Neural progenitor cell (in vitro differentiated cells): ENCODE data around the gene REV3L. TPM values are rescaled to one million over a fixed set of nuclear protein-coding genes. Genes with fewer than 3 reads are reported as not detected.
"Not testable (repeated sequence)": the region's sequence is repeated elsewhere in the genome, so short reads cannot be mapped to it uniquely, and the experiment has no call there.

Experiments used
- DNase-seq: peaks from one replicate; pipeline ENCODE4 v3.0.0-alpha.2; 2016; ENCODE audit warnings: low spot score
- H2AFZ ChIP-seq: fragments of 200-600 bp; sonication (generic); replicated peaks from 2 replicates; pipeline ENCODE4 v1.6.1; 2016; ENCODE audit warnings: antibody characterized with exemption
- H3F3A ChIP-seq: fragments of 200-600 bp; sonication (generic); 2 replicates; pipeline ENCODE4 v1.6.1; 2016; ENCODE audit warnings: antibody characterized with exemption, low read depth
- H3K27ac ChIP-seq: fragments of 200-600 bp; sonication (generic); 2 replicates; pipeline ENCODE4 v1.5.1; 2016; ENCODE audit warnings: mild to moderate bottlenecking
- H3K27me3 ChIP-seq: fragments of 200-600 bp; sonication (generic); 2 replicates; pipeline ENCODE4 v1.6.1; 2016; ENCODE audit warnings: mild to moderate bottlenecking, moderate library complexity
- H3K36me3 ChIP-seq: fragments of 200-600 bp; sonication (generic); 2 replicates; pipeline ENCODE4 v1.5.1; 2016
- H3K4me1 ChIP-seq: fragments of 200-600 bp; sonication (generic); 2 replicates; pipeline ENCODE4 v1.6.1; 2016; ENCODE audit warnings: mixed run types
- H3K4me2 ChIP-seq: fragments of 200-600 bp; sonication (generic); 2 replicates; pipeline ENCODE4 v1.6.1; 2016
- H3K4me3 ChIP-seq: fragments of 200-600 bp; sonication (generic); 2 replicates; pipeline ENCODE4 v1.5.1; 2016
- H3K79me2 ChIP-seq: fragments of 200-600 bp; sonication (generic); 2 replicates; pipeline ENCODE4 v1.6.1; 2016; ENCODE audit warnings: low read depth
- H3K9ac ChIP-seq: fragments of 200-600 bp; sonication (generic); 2 replicates; pipeline ENCODE4 v1.6.1; 2016
- H3K9me3 ChIP-seq: fragments of 200-600 bp; sonication (generic); 2 replicates; pipeline ENCODE4 v1.5.1; 2016; ENCODE audit warnings: low read depth
- H4K20me1 ChIP-seq: fragments of 200-600 bp; sonication (generic); 2 replicates; pipeline ENCODE4 v1.6.1; 2016; ENCODE audit warnings: low read depth
- H3K27ac Mint-ChIP-seq: 3 replicates; pipeline ENCODE4 v1.8.0; 2021; ENCODE audit warnings: mixed read lengths
- H3K27me3 Mint-ChIP-seq: 2 replicates; pipeline ENCODE4 v1.8.0; 2022; ENCODE audit warnings: low read depth, mild to moderate bottlenecking, inconsistent platforms, moderate library complexity, mixed read lengths; ENCODE audit not compliant: insufficient read depth
- H3K36me3 Mint-ChIP-seq: 3 replicates; pipeline ENCODE4 v1.8.0; 2021; ENCODE audit warnings: mixed read lengths
- H3K4me1 Mint-ChIP-seq: 3 replicates; pipeline ENCODE4 v1.8.0; 2021; ENCODE audit warnings: mixed read lengths
- H3K4me3 Mint-ChIP-seq: 3 replicates; pipeline ENCODE4 v1.8.0; 2021; ENCODE audit warnings: mild to moderate bottlenecking, moderate library complexity, mixed read lengths
- H3K9me3 Mint-ChIP-seq: 3 replicates; pipeline ENCODE4 v1.8.0; 2020; ENCODE audit warnings: mixed read lengths
- EZH2 ChIP-seq: fragments of 200-600 bp; sonication (generic); IDR thresholded peaks from 2 replicates; pipeline ENCODE4 v1.6.1; 2017; ENCODE audit warnings: antibody characterized with exemption, mild to moderate bottlenecking, moderate library complexity
- EZH2phosphoT487 ChIP-seq: fragments of 200-600 bp; sonication (generic); IDR thresholded peaks from 2 replicates; pipeline ENCODE4 v1.6.1; 2017; ENCODE audit warnings: antibody characterized with exemption
- total RNA-seq: library from RNA; depleted of rRNA; stranded (reverse); fragments of >200 nt; gene quantifications from 2 replicates; pipeline ENCODE4 v1.2.3, GENCODE V29; 2015; ENCODE audit warnings: low replicate concordance
- TF ChIP-seq, protein P1 (sequence below): fragments of 200-600 bp; sonication (generic); IDR thresholded peaks from 2 replicates; pipeline ENCODE4 v1.5.1; 2017; ENCODE audit warnings: antibody characterized with exemption, mild to moderate bottlenecking

The REV3L gene
- total RNA-seq, 1 donor from 2014 or later: 23.5 TPM

DNA sequence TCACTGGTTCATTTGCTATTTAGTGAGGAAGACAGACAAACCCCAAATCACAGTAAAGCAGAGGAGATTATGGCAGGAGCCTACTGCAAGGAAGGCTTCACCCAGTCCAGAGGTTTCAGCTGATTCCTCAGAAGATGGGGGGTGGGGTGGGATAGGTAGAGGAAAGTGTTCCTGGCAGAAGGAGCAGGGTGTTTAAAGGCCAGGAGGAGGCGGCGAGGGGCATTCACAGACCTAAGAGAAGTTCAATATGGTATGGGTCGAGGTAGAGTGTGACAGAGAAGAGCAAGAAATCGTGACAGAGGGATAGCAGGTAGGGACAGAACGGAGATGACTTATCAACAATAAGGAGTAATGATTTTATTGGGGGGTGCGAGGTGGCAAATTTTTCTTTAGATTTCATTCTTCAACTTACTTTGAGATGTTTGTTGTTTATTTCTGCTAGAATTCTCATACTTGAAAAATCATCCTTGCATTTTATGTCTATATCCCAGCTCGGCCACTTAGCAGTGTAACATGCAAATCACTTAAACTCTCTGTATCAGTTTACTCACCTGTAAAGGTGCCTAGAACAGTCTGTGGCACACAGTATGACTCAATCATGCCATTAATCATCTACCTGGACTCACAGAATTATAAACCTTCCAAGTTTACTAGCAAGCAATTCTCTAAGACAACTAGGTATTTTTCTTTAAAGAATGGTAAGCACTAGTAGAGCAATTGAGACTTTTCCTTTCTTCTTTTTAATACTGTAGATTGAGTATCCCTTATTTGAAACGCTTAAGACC is 176.7 kb downstream of the REV3L start:
- Histone ChIP-seq H3K79me2 (no peaks in the 10 kb centered on the region), H3K36me3 (peaks cover 6% of the 10 kb centered on the region), H3F3A (no peaks in the 10 kb centered on the region), H3K9me3 (no peaks in the 10 kb centered on the region), H3K4me3 (no peak overlapping the region), H2AFZ (no peak overlapping the region), H3K27ac (no peak overlapping the region), H4K20me1 (no peaks in the 10 kb centered on the region), H3K27me3 (no peaks in the 10 kb centered on the region), H3K4me2 (no peak overlapping the region), H3K4me1 (no peaks in the 10 kb centered on the region), H3K9ac (no peak overlapping the region)
- no peak overlapping the region for H3K4me3 Mint-ChIP-seq
- H3K27me3 Mint-ChIP-seq: no peaks in the 10 kb centered on the region
- no peak for DNase-seq
- H3K4me1 Mint-ChIP-seq: no peaks in the 10 kb centered on the region
- H3K36me3 Mint-ChIP-seq: peaks cover 42% of the 10 kb centered on the region
- TF ChIP-seq EZH2 (no peak), EZH2phosphoT487 (no peak)
- TF ChIP-seq, protein P1, sequence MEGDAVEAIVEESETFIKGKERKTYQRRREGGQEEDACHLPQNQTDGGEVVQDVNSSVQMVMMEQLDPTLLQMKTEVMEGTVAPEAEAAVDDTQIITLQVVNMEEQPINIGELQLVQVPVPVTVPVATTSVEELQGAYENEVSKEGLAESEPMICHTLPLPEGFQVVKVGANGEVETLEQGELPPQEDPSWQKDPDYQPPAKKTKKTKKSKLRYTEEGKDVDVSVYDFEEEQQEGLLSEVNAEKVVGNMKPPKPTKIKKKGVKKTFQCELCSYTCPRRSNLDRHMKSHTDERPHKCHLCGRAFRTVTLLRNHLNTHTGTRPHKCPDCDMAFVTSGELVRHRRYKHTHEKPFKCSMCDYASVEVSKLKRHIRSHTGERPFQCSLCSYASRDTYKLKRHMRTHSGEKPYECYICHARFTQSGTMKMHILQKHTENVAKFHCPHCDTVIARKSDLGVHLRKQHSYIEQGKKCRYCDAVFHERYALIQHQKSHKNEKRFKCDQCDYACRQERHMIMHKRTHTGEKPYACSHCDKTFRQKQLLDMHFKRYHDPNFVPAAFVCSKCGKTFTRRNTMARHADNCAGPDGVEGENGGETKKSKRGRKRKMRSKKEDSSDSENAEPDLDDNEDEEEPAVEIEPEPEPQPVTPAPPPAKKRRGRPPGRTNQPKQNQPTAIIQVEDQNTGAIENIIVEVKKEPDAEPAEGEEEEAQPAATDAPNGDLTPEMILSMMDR: no peak
- peaks cover 2% of the 10 kb centered on the region for H3K9me3 Mint-ChIP-seq
- peak overlapping the region; percentile 24 for H3K27ac Mint-ChIP-seq

DNA sequence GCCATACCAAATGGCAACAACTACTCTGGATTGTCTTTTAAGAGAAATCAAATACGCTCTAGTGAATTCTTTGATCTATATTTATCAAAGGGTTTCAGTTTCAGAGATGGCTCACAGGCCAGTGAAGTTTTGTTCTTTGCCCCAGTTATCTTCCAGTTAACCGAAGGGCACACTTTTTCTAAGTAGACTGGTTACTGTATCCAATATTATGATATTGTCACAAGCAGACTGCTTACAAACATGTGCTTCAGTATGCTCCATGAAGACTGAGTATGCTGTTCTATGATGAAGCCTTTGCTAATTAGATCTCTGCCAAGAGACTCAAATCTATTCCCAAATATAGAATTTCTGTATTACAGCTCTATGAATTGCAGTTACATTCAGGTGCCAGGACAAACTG is 181.1 kb downstream of the REV3L start:
- TF ChIP-seq EZH2phosphoT487 (no peak), EZH2 (no peak)
- TF ChIP-seq, protein P1: no peak
- no peaks in the 10 kb centered on the region for H3K79me2 ChIP-seq
- no peaks in the 10 kb centered on the region for H3K27me3 Mint-ChIP-seq
- no peak overlapping the region for H3K4me2 ChIP-seq
- no peak overlapping the region for H3K27ac Mint-ChIP-seq
- H3K27ac ChIP-seq: no peak overlapping the region
- no peaks in the 10 kb centered on the region for H3K4me1 ChIP-seq
- H3K36me3 Mint-ChIP-seq: peaks cover 43% of the 10 kb centered on the region
- no peak for DNase-seq
- peaks cover 5% of the 10 kb centered on the region for H3K9me3 Mint-ChIP-seq
- H4K20me1 ChIP-seq: no peaks in the 10 kb centered on the region
- H3K9me3 ChIP-seq: no peaks in the 10 kb centered on the region
- H3K36me3 ChIP-seq: peaks cover 13% of the 10 kb centered on the region
- H3K27me3 ChIP-seq: no peaks in the 10 kb centered on the region
- no peak overlapping the region for H3K4me3 ChIP-seq
- H3F3A ChIP-seq: peaks cover 4% of the 10 kb centered on the region
- H3K4me3 Mint-ChIP-seq: no peak overlapping the region
- no peak overlapping the region for H2AFZ ChIP-seq
- H3K4me1 Mint-ChIP-seq: no peaks in the 10 kb centered on the region
- no peak overlapping the region for H3K9ac ChIP-seq

DNA sequence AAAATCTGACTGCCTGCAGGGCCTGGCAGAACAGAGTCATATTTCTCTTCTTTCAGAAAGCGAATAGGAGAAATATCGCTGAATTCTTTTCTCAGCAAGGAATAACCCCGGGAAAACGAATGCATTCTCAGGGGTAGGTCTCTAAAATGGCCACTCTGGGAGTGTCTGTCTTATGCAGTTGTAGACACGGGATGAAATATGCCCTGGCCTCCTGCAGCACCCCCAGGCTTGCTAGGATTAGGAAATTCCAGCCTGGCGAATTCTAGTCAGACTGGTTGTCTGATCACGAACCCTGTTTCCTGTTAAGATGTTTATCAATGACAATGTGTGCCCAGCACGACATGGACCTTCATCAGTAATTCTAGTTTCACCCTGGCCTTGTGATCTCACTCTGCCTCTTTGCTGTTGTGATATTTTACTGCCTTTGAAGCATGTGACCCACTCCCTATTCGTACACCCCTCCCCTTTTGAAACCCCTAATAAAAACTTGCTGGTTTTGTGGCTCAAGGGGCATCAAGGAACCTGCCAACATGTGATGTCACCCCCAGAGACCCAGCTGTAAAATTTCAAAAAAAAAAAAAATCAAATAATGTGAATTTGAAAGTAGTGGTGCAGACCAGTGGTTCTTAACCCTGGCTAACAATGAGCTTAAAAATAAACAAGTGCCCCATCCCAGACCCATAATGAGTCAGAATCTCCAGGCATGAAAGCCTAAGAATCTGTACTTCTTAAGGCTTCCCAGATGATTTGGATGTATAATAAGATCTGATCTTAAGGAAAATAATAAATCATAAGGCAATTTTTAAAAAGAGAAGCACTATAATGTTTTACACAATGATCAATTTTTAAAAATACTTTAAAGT is 181.8 kb downstream of the REV3L start:
- not testable (repeated sequence) for H3K4me2 ChIP-seq, H3F3A ChIP-seq, H3K27me3 ChIP-seq, H3K4me3 Mint-ChIP-seq, H3K4me3 ChIP-seq, H4K20me1 ChIP-seq, H3K4me1 ChIP-seq, H3K4me1 Mint-ChIP-seq, H2AFZ ChIP-seq, H3K79me2 ChIP-seq, H3K27me3 Mint-ChIP-seq, H3K9me3 ChIP-seq, DNase-seq, H3K9me3 Mint-ChIP-seq, H3K27ac ChIP-seq, H3K27ac Mint-ChIP-seq, H3K9ac ChIP-seq
- H3K36me3 ChIP-seq: peaks cover 13% of the 10 kb centered on the region
- peaks cover 39% of the 10 kb centered on the region for H3K36me3 Mint-ChIP-seq

DNA sequence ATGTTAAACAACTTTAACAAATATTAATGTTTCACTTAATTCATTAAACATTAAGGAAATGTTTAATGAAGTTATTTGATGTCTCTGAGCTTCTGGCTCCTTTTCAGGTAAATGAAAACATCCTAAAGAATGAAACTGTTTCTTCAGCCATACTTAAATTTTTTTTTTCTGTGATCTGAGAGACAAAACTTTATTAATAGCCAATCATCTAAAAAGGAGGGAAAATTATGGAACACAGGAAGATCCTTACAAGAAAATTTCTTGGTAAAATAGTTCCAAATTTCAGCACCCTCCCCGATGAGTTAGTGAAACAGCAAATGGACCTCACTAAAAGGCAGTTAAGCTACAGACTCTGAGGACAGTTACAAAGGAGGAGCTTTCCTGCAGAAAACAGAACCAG is 185.2 kb downstream of the REV3L start:
- Histone ChIP-seq H3K79me2 (no peaks in the 10 kb centered on the region), H3K4me2 (no peak overlapping the region), H3K4me1 (no peaks in the 10 kb centered on the region), H3K9me3 (no peaks in the 10 kb centered on the region), H3K36me3 (peaks cover 13% of the 10 kb centered on the region), H3K4me3 (no peak overlapping the region), H3K27ac (no peak overlapping the region), H3F3A (peaks cover 4% of the 10 kb centered on the region), H3K9ac (no peak overlapping the region), H4K20me1 (no peaks in the 10 kb centered on the region), H3K27me3 (no peaks in the 10 kb centered on the region), H2AFZ (no peak overlapping the region)
- H3K27me3 Mint-ChIP-seq: no peaks in the 10 kb centered on the region
- H3K27ac Mint-ChIP-seq: no peak overlapping the region
- DNase-seq: no peak
- TF ChIP-seq, protein P1: no peak
- TF ChIP-seq EZH2 (no peak), EZH2phosphoT487 (no peak)
- H3K4me1 Mint-ChIP-seq: no peaks in the 10 kb centered on the region
- H3K36me3 Mint-ChIP-seq: peaks cover 30% of the 10 kb centered on the region
- no peak overlapping the region for H3K4me3 Mint-ChIP-seq
- H3K9me3 Mint-ChIP-seq: peaks cover 7% of the 10 kb centered on the region
